Endothelial cell of umbilical vein (primary cell): ENCODE data around the gene FBXL13. TPM values are rescaled to one million over a fixed set of nuclear protein-coding genes. Genes with fewer than 3 reads are reported as not detected.

Experiments
- BruUV-seq: library from RNA; stranded (reverse); fragments of 400-500 nt; replicated peaks from 2 replicates; lab custom pipeline; 2021; lab: Mats Ljungman, UMichigan
- CTCF ChIA-PET: fragments of 300-600, 350-600 bp; sonication (Branson Sonifier 250); formaldehyde crosslinking; loops from one replicate; lab custom pipeline; 2021; ENCODE audit warnings: antibody characterized with exemption, inconsistent platforms; lab: Charles Lee
- POLR2A ChIA-PET: fragments of 300-600, 350-600 bp; sonication (Branson Sonifier 250); formaldehyde crosslinking; loops from one replicate; lab custom pipeline; 2021; ENCODE audit warnings: antibody characterized with exemption, inconsistent platforms; lab: Charles Lee
- DNase-seq: peaks from one replicate; pipeline ENCODE4 v3.0.0-alpha.2; 2011; ENCODE audit warnings: low read depth, low spot score
- FAIRE-seq: peaks from 2 replicates; lab custom pipeline; 2011; peaks lifted over from hg19 to GRCh38; lab: Jason Lieb, UNC
- H2AFZ ChIP-seq: 2 replicates; pipeline ENCODE4 v1.6.0; 2012; ENCODE audit warnings: low read depth, low read length, control low read depth, inconsistent platforms
- H3K27ac ChIP-seq: 2 replicates; pipeline ENCODE4 v1.5.1; 2011; ENCODE audit warnings: low read depth, mild to moderate bottlenecking, control low read depth, low read length, moderate library complexity; ENCODE audit not compliant: insufficient read depth
- H3K27me3 ChIP-seq, 2 experiments: 2 replicates each; pipeline versions ENCODE4 v1.6.0 to v1.6.1; 2011; ENCODE audit warnings: low read length in 2 of 2, mixed read lengths in 1 of 2; ENCODE audit not compliant: control insufficient read depth in 2 of 2, insufficient read depth in 2 of 2
- H3K36me3 ChIP-seq, 2 experiments: 2 replicates in 1 of 2; 3 replicates in 1 of 2; pipeline ENCODE4 v1.5.1; 2011; ENCODE audit warnings: low read length in 2 of 2, mild to moderate bottlenecking in 1 of 2, moderate library complexity in 1 of 2; ENCODE audit not compliant: control insufficient read depth in 2 of 2, insufficient read depth in 2 of 2; ENCODE audit errors: extremely low read depth in 1 of 2
- H3K4me1 ChIP-seq: 3 replicates; pipeline ENCODE4 v1.5.1; 2011; ENCODE audit warnings: mild to moderate bottlenecking, low read length; ENCODE audit not compliant: control insufficient read depth, insufficient read depth; ENCODE audit errors: extremely low read depth
- H3K4me2 ChIP-seq: 2 replicates; pipeline ENCODE4 v1.6.1; 2011; ENCODE audit warnings: low read length, control low read depth, mixed read lengths; ENCODE audit not compliant: insufficient read depth
- H3K4me3 ChIP-seq, 3 experiments: fragments of 200-600 bp in 1 of 3; sonication (generic), shearing (Covaris generic) in 1 of 3; replicated peaks in 1 of 3; 2 replicates each; pipeline ENCODE4 v1.5.1; 2011 to 2016; ENCODE audit warnings: control low read depth in 3 of 3, low read length in 3 of 3, mild to moderate bottlenecking in 2 of 3, inconsistent platforms in 1 of 3, low read depth in 1 of 3, moderate library complexity in 1 of 3; ENCODE audit not compliant: insufficient read depth in 1 of 3
- H3K79me2 ChIP-seq: 2 replicates; pipeline ENCODE4 v1.6.0; 2012; ENCODE audit warnings: low read length, inconsistent platforms; ENCODE audit not compliant: control insufficient read depth, insufficient read depth
- H3K9ac ChIP-seq: replicated peaks from 2 replicates; pipeline ENCODE3; 2011; ENCODE audit warnings: low read length, control low read depth; ENCODE audit not compliant: insufficient read depth; ENCODE audit errors: extremely low read depth
- H3K9me1 ChIP-seq: replicated peaks from 3 replicates; pipeline ENCODE4 v1.6.0; 2011; ENCODE audit warnings: mild to moderate bottlenecking, low read length; ENCODE audit not compliant: control insufficient read depth, insufficient read depth; ENCODE audit errors: extremely low read depth
- H3K9me3 ChIP-seq: replicated peaks from 2 replicates; pipeline ENCODE4 v1.5.1; 2012; ENCODE audit warnings: low read length, inconsistent platforms; ENCODE audit not compliant: control insufficient read depth, insufficient read depth
- H4K20me1 ChIP-seq: replicated peaks from 2 replicates; pipeline ENCODE3; 2011; ENCODE audit warnings: mild to moderate bottlenecking, low read length; ENCODE audit not compliant: control insufficient read depth, insufficient read depth; ENCODE audit errors: extremely low read depth
- CTCF ChIP-seq, 2 donors: IDR thresholded peaks; 1 replicate in 1 of 2; 2 replicates in 1 of 2; pipeline ENCODE4 v1.5.1; 2011; ENCODE audit warnings: low read length in 2 of 2, mild to moderate bottlenecking in 2 of 2, moderate library complexity in 2 of 2, control low read depth in 1 of 2, inconsistent platforms in 1 of 2, low read depth in 1 of 2; ENCODE audit not compliant: insufficient read depth in 1 of 2; ENCODE audit errors: extremely low read depth in 1 of 2
- EZH2 ChIP-seq: IDR thresholded peaks from 2 replicates; pipeline ENCODE4 v1.6.1; 2012; ENCODE audit warnings: borderline replicate concordance, low read depth, mild to moderate bottlenecking, moderate library complexity, low read length, inconsistent platforms; ENCODE audit not compliant: severe bottlenecking
- FOS ChIP-seq: IDR thresholded peaks from 2 replicates; pipeline ENCODE4 v1.6.1; 2011; ENCODE audit warnings: mild to moderate bottlenecking, low read length, moderate library complexity, borderline replicate concordance; ENCODE audit not compliant: insufficient read depth
- GATA2 ChIP-seq: IDR thresholded peaks from 2 replicates; pipeline ENCODE4 v1.7.0; 2011; ENCODE audit warnings: low read depth, mild to moderate bottlenecking, moderate library complexity, mixed read lengths, low read length; ENCODE audit not compliant: insufficient read length, insufficient read depth
- JUN ChIP-seq: IDR thresholded peaks from 2 replicates; pipeline ENCODE4 v1.6.1; 2011; ENCODE audit warnings: borderline replicate concordance, low read depth; ENCODE audit not compliant: insufficient read length, insufficient read depth
- MAX ChIP-seq: IDR thresholded peaks from 2 replicates; pipeline ENCODE4 v1.6.1; 2011; ENCODE audit not compliant: insufficient read depth, insufficient read length
- MYC ChIP-seq: IDR thresholded peaks from one replicate; pipeline ENCODE4 v1.6.1; 2011; ENCODE audit warnings: mild to moderate bottlenecking, low read depth, low read length
- POLR2AphosphoS5 ChIP-seq: IDR thresholded peaks from 2 replicates; pipeline ENCODE4 v1.6.1; 2012; ENCODE audit warnings: low read depth, mild to moderate bottlenecking, control low read depth, low read length, moderate library complexity; ENCODE audit not compliant: insufficient read depth
- dilution Hi-C: fragments of 300-500 bp; cut with MboI; formaldehyde crosslinking; loops from one replicate; pipeline ENCODE4 v1.15.0; 2019; ENCODE audit warnings: low sequenced_read_pairs; ENCODE audit not compliant: extremely low pct_ligation_motif_present
- intact Hi-C: fragments of 100-400 bp; cut with micrococcal nuclease; formaldehyde crosslinking; loops from one replicate; pipeline ENCODE4 v1.10.0; 2022
- polyA plus RNA-seq, 4 experiments: library from polyadenylated mRNA; depleted of rRNA in 3 of 4; stranded (reverse) in 3 of 4; unstranded in 1 of 4; fragments of >200 nt; gene quantifications; 2 replicates each; pipeline versions ENCODE4 v1.2.1 to v1.2.3, GENCODE V29; 2011 to 2012; ENCODE audit warnings: missing spikeins in 1 of 4
- total RNA-seq: library from RNA; stranded (reverse); gene quantifications from 2 replicates; pipeline ENCODE4 v1.2.3, GENCODE V29; 2021

FBXL13 gene
- total and polyA plus RNA-seq, 2 donors (not counting 3 experiments of a cell fraction or from before 2014, with no cell fraction given) = 3.9 to 4.6 TPM

GRCh38 chr7:103083210-103083609 lies 8.6 kb upstream of the FBXL13 start:
- H3K4me3 ChIP-seq = no peak overlapping the region

More at GRCh38 chr7:103083210-103083609, 8.6 kb upstream of the FBXL13 start:
- Histone ChIP-seq H3K27me3 (no peaks in the 10 kb centered on the region), H3K79me2 (peaks cover 14% of the 10 kb centered on the region), H3K27ac (no peak overlapping the region), H4K20me1 (no peaks in the 10 kb centered on the region), H2AFZ (no peak overlapping the region), H3K9me3 (no peaks in the 10 kb centered on the region), H3K36me3 (peaks cover 0 to 10% of the 10 kb centered on the region in 2 experiments), H3K4me2 (no peak overlapping the region), H3K9me1 (no peaks in the 10 kb centered on the region), H3K9ac (no peak overlapping the region), H3K4me1 (no peaks in the 10 kb centered on the region)
- dilution Hi-C loops = no loop called here
- ChIA-PET POLR2A (no interaction called here), CTCF (no interaction called here)
- intact Hi-C loops = no loop called here
- FAIRE-seq (no peak), DNase-seq (no peak)
- BruUV-seq = no TSS peak
- TF ChIP-seq POLR2AphosphoS5 = no peak
- TF ChIP-seq GATA2 = no peak
- no peak for TF ChIP-seq EZH2
- no peak for TF ChIP-seq MAX
- TF ChIP-seq CTCF (IDR thresholded peaks at IDR 0.05; ENCODE audit: extremely low read depth in 1 of 2, insufficient read depth in 1 of 2, low read depth in 1 of 2, low read length in 2 of 2) = no peak
- no peak for TF ChIP-seq FOS
- TF ChIP-seq MYC = no peak
- no peak for TF ChIP-seq JUN
